Small intestine (tissue), 7 donors: ENCODE measurements around the gene DUS3L. TPM values are rescaled to one million over a fixed set of nuclear protein-coding genes. Genes with fewer than 3 reads are reported as not detected.

Experiments used
- DNase-seq, 2 donors: peaks; one replicate each; pipeline versions ENCODE4 v3.0.0 to v3.0.0-alpha.2; 2013
- FAIRE-seq: peaks from 2 replicates; lab custom pipeline; 2012; peaks lifted over from hg19 to GRCh38; lab: Jason Lieb, UNC
- H3K27ac ChIP-seq, 3 donors: one replicate each; pipeline ENCODE4 v1.5.1; 2013; ENCODE audit warnings: low read length in 2 of 3, mild to moderate bottlenecking in 2 of 3, control low read depth in 1 of 3, inconsistent platforms in 1 of 3, low read depth in 1 of 3, moderate library complexity in 1 of 3
- H3K27me3 ChIP-seq, 3 donors: one replicate each; pipeline ENCODE4 v1.6.1; 2013; ENCODE audit warnings: low read length in 3 of 3, inconsistent platforms in 1 of 3; ENCODE audit not compliant: control insufficient read depth in 3 of 3, insufficient read depth in 3 of 3
- H3K36me3 ChIP-seq, 3 donors: one replicate each; pipeline ENCODE4 v1.6.1; 2013; ENCODE audit warnings: low read length in 3 of 3, inconsistent platforms in 1 of 3, low read depth in 1 of 3, mild to moderate bottlenecking in 1 of 3, moderate library complexity in 1 of 3; ENCODE audit not compliant: control insufficient read depth in 3 of 3, insufficient read depth in 2 of 3
- H3K4me1 ChIP-seq, 3 donors: one replicate each; pipeline ENCODE4 v1.6.1; 2013; ENCODE audit warnings: low read length in 2 of 3, inconsistent platforms in 1 of 3, low read depth in 1 of 3, mild to moderate bottlenecking in 1 of 3, moderate library complexity in 1 of 3; ENCODE audit not compliant: control insufficient read depth in 3 of 3, insufficient read depth in 2 of 3
- H3K4me3 ChIP-seq, 3 donors: one replicate each; pipeline ENCODE4 v1.5.1; 2013; ENCODE audit warnings: low read length in 3 of 3, control low read depth in 1 of 3, inconsistent platforms in 1 of 3, low read depth in 1 of 3, mild to moderate bottlenecking in 1 of 3, moderate library complexity in 1 of 3
- H3K9me3 ChIP-seq, 2 donors: one replicate each; pipeline ENCODE4 v1.6.1; 2013; ENCODE audit warnings: low read depth in 1 of 2, low read length in 1 of 2; ENCODE audit not compliant: control insufficient read depth in 2 of 2, insufficient read depth in 1 of 2
- WGBS, 3 donors: extraction: QIAGEN DNeasy Blood & Tissue Kit; methylation state at CpG; one replicate each; pipeline ENCODE4 v1.1.7; 2013; 5-methylcytosine and 5-hydroxymethylcytosine counted together
- polyA plus RNA-seq, 4 donors: library from polyadenylated mRNA; stranded (reverse) in 3 of 4; unstranded in 1 of 4; fragments of 200-250 nt in 3 of 4; fragments of 120-200 nt in 1 of 4; gene quantifications; one replicate each; pipeline versions ENCODE4 v1.2.1 to v1.2.3, GENCODE V29; 2013
- donor health status: healthy with polysubstance abuse.
- donor health status: control.
- donor health status: control.
- donor health status: Bipolar disorder and iron deficiency.
- donor health status: healthy.

The DUS3L gene
- polyA plus RNA-seq, 4 donors: 31.8 to 43.8 (median 41.9) TPM

DNA sequence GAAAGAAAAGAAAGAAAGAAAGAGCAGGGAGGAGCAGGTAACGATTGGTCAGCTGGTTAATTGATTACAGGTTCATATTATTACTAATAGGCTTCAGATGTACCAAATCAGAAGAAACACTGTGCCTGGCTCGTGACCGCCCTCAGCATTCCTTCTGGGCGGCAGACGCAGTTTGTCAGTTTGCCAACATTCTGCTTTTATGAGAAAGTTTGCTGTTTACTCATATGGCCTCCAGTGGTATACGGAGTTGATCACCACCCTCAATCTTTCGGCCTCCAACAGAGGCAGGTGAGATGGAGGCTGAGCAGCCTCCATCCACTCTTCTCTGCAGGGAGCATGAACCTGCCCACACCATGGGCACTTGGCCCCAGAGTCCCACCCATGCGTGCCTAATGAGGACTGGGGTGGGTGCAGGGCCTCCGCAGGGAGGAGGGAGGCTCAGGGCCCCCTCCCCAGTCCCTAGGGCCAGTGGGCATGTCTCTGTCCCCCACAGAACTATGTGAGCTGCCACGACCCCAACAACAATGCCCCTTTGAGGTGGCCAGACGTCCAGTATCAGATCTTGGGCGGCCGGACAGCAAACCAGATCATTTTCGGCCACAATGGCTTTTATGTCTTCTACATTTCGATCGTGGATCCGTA, 15.2 kb downstream of the DUS3L start:
- no peaks in the 10 kb centered on the region for H3K36me3 ChIP-seq
- DNase-seq (no peak), FAIRE-seq (no peak)
- no peaks in the 10 kb centered on the region for H3K9me3 ChIP-seq
- no peak overlapping the region for H3K27ac ChIP-seq
- 58 to 66% (median 59%) methylated on average over 17 of the region's 17 CpGs for WGBS, 3 donors
- no peaks in the 10 kb centered on the region for H3K4me1 ChIP-seq
- H3K4me3 ChIP-seq: no peak overlapping the region
- peaks cover 0 to 3% (median 2%) of the 10 kb centered on the region in 3 donors for H3K27me3 ChIP-seq

DNA sequence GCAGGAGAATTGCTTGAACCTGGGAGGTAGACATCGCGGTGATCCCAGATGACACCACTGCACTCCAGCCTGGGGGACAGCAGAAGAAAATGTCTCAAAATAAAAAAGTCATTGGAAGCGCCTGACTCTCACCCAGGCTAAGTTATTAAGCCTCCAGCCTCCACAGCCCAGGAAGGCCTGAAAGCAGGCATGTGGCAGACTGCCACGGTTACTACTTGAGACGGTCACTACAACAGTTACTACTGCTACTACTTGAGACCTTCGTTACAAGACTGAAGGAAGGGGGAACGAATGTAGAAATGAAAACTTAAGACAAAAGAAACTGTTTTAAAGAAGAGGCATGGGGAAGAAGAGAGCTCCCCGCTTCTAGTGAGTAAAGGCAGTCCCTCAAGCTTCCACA, 16.0 kb downstream of the DUS3L start:
- WGBS, 3 donors: 79 to 82% (median 82%) methylated on average over 8 of the region's 8 CpGs
- no peak for DNase-seq
- no peak overlapping the region for H3K27ac ChIP-seq
- H3K9me3 ChIP-seq: no peaks in the 10 kb centered on the region
- no peak for FAIRE-seq
- H3K4me1 ChIP-seq: no peaks in the 10 kb centered on the region
- H3K4me3 ChIP-seq: no peak overlapping the region
- peaks cover 0 to 3% (median 2%) of the 10 kb centered on the region in 3 donors for H3K27me3 ChIP-seq
- H3K36me3 ChIP-seq: no peaks in the 10 kb centered on the region

GRCh38 chr19:5773276-5773675, 17.7 kb downstream of the DUS3L start:
- no peak overlapping the region for H3K4me3 ChIP-seq
- H3K9me3 ChIP-seq: no peaks in the 10 kb centered on the region
- DNase-seq (no peak), FAIRE-seq (no peak)
- H3K27me3 ChIP-seq: peaks cover 0 to 3% (median 2%) of the 10 kb centered on the region in 3 donors
- H3K27ac ChIP-seq: no peak overlapping the region
- H3K4me1 ChIP-seq: no peaks in the 10 kb centered on the region
- H3K36me3 ChIP-seq: no peaks in the 10 kb centered on the region
- 79 to 90% (median 79%) methylated on average over 5 of the region's 5 CpGs for WGBS, 3 donors

DNA sequence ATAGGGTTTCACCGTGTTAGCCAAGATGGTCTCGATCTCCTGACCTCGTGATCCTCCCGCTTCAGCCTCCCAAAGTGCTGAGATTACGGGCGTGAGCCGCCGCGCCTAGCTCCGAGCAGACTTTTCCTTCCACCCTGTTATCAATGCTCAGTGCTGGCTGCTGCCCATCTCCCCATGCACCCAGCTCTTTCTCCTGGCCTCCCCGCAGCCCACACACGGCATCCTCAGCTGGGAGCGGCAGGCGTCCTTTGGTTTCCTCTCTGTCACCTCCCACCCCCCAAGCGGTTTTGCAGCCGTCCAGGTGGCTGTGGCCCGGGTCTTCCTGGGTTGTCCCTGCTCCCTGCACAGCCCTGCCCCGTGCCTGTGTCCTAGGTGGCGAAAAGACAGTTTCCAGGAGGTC, 18.5 kb downstream of the DUS3L start:
- no peaks in the 10 kb centered on the region for H3K4me1 ChIP-seq
- H3K27me3 ChIP-seq: peaks cover 0 to 3% (median 2%) of the 10 kb centered on the region in 3 donors
- no peak overlapping the region for H3K27ac ChIP-seq
- H3K9me3 ChIP-seq: no peaks in the 10 kb centered on the region
- 76 to 82% (median 77%) methylated on average over 19 of the region's 19 CpGs for WGBS, 3 donors
- FAIRE-seq (no peak), DNase-seq (no peak)
- H3K36me3 ChIP-seq: no peaks in the 10 kb centered on the region
- H3K4me3 ChIP-seq: no peak overlapping the region

- no peak overlapping the region for H3K4me3 ChIP-seq
- H3K36me3 ChIP-seq: no peaks in the 10 kb centered on the region
- no peaks in the 10 kb centered on the region for H3K4me1 ChIP-seq
- FAIRE-seq (no peak), DNase-seq (no peak)
- H3K9me3 ChIP-seq: peaks cover 0 to 4% of the 10 kb centered on the region in 2 donors
- peaks cover 0 to 3% (median 2%) of the 10 kb centered on the region in 3 donors for H3K27me3 ChIP-seq
- 83 to 93% (median 85%) methylated on average over 8 to 10 of the region's 10 CpGs for WGBS, 3 donors
- no peak overlapping the region for H3K27ac ChIP-seq
Measured at GRCh38 chr19:5767949-5768348, 23.0 kb downstream of the DUS3L start.

- Histone ChIP-seq H3K36me3 (no peaks in the 10 kb centered on the region), H3K27ac (no peak overlapping the region), H3K9me3 (peaks cover 0 to 4% of the 10 kb centered on the region in 2 donors), H3K4me3 (no peak overlapping the region), H3K4me1 (no peaks in the 10 kb centered on the region), H3K27me3 (no peaks in the 10 kb centered on the region)
- WGBS, 3 donors: 92 to 95% (median 92%) methylated on average over 3 of the region's 3 CpGs
- FAIRE-seq (no peak), DNase-seq (no peak)
Measured at GRCh38 chr19:5765220-5765619, 25.7 kb downstream of the DUS3L start.

GRCh38 chr19:5762608-5763217, 28.2 kb downstream of the DUS3L start:
- DNase-seq (no peak), FAIRE-seq (no peak)
- no peaks in the 10 kb centered on the region for H3K36me3 ChIP-seq
- 86 to 90% (median 89%) methylated on average over 5 of the region's 5 CpGs for WGBS, 3 donors
- H3K4me1 ChIP-seq: no peaks in the 10 kb centered on the region
- no peaks in the 10 kb centered on the region for H3K27me3 ChIP-seq
- H3K27ac ChIP-seq: no peak overlapping the region
- H3K4me3 ChIP-seq: no peak overlapping the region
- H3K9me3 ChIP-seq: peaks cover 0 to 4% of the 10 kb centered on the region in 2 donors

DNA sequence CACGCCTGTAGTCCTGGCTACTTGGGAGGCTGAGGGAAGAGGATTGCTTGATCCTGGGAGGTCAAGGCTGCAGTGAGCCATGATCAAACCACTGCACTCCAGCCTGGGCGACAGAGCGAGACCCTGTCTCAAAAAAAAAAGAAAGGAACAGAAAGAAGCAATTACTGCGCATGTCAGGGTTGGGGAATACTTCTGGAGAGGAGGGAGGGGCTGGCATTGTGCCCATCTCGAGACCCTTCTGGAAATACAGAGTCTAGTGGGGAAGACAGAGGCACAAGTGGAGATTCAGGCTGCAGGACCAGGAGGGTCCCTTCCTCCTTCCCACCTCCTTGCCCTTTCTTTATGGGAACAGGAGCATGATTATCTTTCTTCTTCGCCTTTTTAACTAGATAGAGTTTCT, 37.2 kb downstream of the DUS3L start:
- FAIRE-seq: no peak
- Histone ChIP-seq H3K27me3 (no peaks in the 10 kb centered on the region), H3K36me3 (no peaks in the 10 kb centered on the region), H3K4me1 (no peaks in the 10 kb centered on the region), H3K4me3 (no peak overlapping the region), H3K27ac (no peak overlapping the region), H3K9me3 (no peaks in the 10 kb centered on the region)
- no peak for DNase-seq
- 59 to 71% (median 68%) methylated on average over 6 of the region's 6 CpGs for WGBS, 3 donors
